Right renal cortex interstitium (tissue), 3 donors: Measurements from ENCODE around the gene KRT4. TPM values are rescaled to one million over a fixed set of nuclear protein-coding genes. Genes with fewer than 3 reads are reported as not detected.
"Not testable (repeated sequence)": the region's sequence is repeated elsewhere in the genome, so short reads cannot be mapped to it uniquely, and the experiment has no call there.

Source experiments
- DNase-seq, 3 donors: peaks; one replicate each; pipeline ENCODE4 v3.0.0-alpha.2; 2013; ENCODE audit warnings: low read depth in 3 of 3, low spot score in 2 of 3
- polyA plus RNA-seq, 3 donors: library from polyadenylated mRNA; unstranded; fragments of 120-200 nt; gene quantifications; one replicate each; pipeline ENCODE4 v1.2.1, GENCODE V29; 2013; ENCODE audit not compliant: insufficient read length in 3 of 3

KRT4 gene
- polyA plus RNA-seq, 3 donors: 0.35 to 1.1 (median 0.54) TPM

DNA sequence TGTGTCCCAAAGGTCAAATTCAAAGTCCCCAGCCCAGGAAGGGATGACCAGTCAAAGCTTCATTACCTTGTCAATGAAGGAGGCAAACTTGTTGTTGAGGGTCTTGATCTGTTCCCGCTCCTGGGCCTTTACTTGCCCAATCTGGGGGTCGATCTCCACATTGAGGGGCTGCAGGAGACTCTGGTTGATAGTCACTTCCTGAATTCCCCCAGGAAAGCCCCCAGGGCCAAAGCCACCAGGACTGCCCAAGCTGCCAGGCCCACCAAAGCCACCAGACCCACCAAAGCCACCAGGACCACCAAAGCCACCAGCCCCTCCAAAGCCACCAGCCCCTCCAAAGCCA lies 18.6 kb downstream of the KRT4 start:
- not testable (repeated sequence) for DNase-seq

GRCh38 chr12:52794479-52795331 lies 19.2 kb downstream of the KRT4 start:
- DNase-seq: no peak

GRCh38 chr12:52792185-52793029 lies 21.5 kb downstream of the KRT4 start:
- DNase-seq: no peak

DNA sequence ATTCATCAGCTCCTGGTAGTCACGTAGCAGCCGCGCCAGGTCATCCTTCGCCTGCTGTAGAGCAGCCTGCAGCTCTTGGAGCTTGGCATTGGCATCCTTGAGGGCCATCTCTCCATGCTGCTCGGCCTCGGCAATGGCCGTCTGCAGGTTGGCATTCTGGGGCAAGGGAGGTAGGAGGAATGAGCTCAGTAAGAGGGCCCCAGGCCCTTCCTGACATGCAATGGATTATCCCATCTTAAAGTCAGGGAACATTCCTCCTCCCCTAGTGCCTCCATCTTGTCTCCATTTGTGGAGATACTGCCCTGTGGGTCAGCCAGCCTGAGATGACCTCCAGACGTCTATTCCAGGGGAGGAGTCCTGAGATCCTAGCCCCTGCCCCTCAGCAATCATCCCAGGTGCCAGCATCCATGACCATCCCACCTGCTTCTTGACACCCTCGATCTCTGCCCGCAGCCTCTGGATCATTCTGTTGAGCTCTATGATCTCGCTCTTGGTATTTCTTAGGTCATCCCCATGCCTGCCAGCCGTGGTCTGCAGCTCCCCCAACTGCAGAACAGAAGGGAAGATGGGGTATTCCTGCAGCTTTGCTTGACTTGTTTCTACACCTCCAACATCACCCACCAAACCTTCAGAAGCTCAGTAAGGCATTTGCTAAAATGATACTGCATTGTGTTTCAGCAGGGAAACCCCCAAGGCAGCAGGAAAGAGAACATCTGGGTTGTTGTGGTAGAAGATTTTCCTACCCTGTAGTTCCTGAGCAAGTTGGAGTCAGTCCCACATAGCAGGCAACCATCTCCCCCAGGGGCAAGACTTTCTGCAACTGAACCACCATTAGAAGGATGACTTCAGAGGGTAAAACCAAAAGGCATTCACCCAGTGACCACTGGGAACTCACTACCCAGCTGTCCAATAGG lies 22.4 kb downstream of the KRT4 start:
- DNase-seq: no peak

DNA sequence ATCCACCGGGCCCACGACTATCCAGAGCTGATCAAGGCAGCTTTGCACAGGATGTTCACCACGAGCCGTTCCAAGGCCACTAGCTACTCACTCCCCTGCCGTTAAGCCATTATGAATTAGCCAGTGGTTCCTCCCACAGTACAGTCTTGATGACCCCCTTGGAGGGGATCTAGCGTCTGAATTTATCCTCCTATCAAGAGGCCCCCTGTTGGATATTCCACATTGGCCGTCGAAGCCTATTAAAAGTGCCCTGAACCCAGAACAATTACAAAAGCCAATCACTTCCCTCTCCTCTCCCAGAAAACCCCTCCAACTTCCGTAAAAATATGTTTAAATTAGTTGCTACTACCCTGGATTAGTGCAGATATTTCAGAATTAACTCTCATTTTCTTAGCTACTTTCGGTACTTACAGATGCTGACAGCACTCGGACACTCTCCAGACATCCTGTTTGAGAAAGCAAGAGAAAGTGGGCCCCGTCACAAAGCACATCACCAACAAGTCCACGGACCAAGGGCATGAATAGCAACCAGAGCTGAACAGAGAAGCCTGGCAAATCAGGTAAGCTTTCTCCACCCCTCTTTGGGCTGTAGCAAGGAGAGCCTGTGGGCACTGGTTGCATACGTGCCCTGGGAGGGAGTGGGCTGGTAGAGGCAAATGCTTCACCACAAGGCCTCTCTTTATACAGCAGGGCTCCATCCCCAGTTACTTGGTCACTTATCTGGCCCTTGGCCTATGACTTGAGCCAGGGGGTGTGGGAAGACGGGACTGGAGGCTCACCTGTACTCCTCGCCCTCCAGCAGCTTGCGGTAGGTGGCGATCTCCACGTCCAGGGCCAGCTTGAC lies 23.3 kb downstream of the KRT4 start:
- no peak for DNase-seq

DNA sequence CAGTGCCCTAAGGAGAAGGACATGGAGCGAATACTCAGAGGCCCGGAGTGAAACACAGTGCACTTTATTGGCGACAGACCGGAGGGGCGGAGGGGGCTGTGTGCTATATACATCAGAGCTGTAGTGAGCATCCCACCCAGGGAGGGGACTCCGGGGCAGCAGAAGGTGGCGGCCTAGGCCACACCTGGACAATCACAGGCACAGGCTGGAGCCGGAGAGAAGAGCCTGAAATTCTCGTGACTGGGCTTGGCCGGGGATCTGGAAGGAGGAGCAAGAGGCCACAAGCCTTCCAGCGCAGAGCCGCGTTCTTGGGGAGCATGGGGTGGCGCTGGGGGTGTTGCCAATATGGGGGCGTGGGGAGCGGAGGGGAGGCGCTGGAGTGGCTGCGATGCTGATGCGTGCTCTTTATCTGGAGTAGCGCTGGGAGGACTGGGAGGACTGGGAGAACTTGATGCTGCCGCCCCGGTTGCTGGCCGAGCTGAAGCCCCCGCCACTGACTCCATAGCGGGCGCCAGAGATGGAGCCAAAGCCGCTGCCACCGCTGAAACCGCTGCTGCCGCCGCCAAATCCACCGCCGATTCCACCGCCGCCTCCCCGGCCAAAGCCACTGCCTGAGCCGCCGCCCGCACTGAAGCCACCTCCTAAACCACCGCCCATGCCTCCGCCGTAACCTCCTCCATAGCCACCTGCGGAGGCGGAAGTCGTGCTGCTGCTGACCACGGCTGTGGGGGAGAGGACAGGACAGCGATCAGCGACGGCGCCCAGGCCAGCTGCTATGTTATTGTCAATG lies 24.1 kb downstream of the KRT4 start:
- no peak for DNase-seq

GRCh38 chr12:52788876-52789636 lies 24.9 kb downstream of the KRT4 start:
- no peak for DNase-seq

- no peak for DNase-seq
Observed at GRCh38 chr12:52788192-52788875, 25.6 kb downstream of the KRT4 start.

- DNase-seq: no peak
Observed at GRCh38 chr12:52787324-52788191, 26.4 kb downstream of the KRT4 start.

DNA sequence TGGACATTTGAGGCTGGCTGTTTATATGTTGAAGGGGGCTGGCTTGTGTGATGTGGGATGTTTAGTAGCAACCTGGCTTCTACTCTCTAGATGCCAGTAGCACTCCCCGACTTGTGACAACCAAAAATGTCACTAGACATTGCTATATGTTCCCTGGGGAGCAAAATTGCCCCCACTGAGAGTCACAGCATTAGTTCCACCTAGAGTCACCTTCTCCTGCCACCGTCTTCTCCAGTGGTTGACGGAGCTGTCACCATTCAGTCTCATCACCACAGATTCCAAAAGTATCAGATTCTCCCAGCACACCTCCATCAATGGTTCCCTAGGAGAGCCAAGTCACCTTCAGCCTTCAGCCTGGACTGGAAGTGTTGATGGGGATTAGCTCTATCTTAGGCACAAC lies 29.0 kb downstream of the KRT4 start:
- DNase-seq: no peak

GRCh38 chr12:52783563-52784316 lies 30.2 kb downstream of the KRT4 start:
- DNase-seq: no peak

- DNase-seq: no peak
Observed at GRCh38 chr12:52782502-52782901, 31.4 kb downstream of the KRT4 start.

GRCh38 chr12:52781399-52782082 lies 32.4 kb downstream of the KRT4 start:
- DNase-seq: no peak

GRCh38 chr12:52779914-52780313 lies 34.0 kb downstream of the KRT4 start:
- DNase-seq: no peak

- no peak for DNase-seq
Observed at GRCh38 chr12:52778833-52779232, 35.1 kb downstream of the KRT4 start.

DNA sequence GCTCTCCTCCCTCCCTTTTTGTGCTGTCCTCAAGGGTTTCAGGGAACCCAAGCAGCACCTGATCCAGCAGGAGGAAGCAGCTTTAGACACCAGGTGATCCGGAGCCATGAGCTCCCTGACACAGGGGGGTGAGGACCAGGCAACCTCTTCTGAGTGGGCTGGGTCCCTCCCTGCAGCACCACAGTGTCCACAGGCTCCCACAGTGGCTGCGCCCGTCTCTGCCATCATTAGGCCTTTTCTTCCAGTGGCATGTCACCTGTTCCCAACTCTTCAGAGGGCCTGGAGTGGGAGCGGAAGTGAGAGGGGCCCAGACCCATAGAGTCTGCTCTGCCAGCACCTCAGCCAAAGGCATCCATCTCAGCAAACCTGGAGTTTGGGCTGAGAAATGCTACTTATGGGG lies 36.4 kb downstream of the KRT4 start:
- DNase-seq: no peak
